ENCODE results near the gene SLC47A2.

Gene SLC47A2

GRCh38 chr17:19726631-19727376 is 10.4 kb upstream of the SLC47A2 start:
- DNase-seq: no peak

DNA sequence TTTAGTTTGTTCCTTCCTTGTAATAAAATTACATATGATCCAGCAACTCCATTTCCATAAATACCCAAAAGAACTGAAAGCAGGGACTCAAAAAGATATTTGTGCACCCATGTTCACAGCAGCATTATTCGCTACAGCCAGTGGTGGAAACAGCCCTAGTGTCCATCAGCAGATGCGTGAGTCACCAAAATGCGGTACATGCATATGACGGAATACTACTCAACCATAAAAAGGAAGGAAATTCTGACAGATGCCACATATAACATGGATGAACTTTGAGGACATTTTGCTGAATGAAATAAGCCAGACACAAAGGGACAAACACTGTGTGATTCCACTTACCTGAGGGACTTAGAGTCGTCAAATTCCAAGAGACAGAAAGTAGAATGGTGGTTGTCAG is 9.1 kb upstream of the SLC47A2 start:
- no peak for DNase-seq

GRCh38 chr17:19724501-19725420 is 8.4 kb upstream of the SLC47A2 start:
- DNase-seq: no peak

DNA sequence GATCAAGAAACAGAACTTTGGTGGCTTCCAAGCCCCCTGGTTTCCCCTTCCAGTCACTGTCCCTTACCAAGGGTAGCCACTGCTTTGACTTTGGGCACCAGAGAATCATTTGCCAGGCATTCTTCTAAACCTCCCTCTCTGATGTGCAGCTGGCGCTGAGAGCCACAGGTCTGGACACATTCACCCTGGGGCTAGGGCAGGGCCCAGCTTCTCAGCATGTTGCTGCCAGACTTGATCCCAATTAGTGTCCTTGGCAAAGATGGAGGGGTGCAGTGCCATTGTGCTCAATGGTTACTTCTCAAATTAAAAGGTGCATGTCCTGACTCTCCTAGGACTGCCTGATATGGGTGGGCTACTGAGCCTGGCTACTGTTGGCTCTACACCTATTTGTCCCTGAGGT is 7.6 kb upstream of the SLC47A2 start:
- no peak for DNase-seq

GRCh38 chr17:19720631-19721426 is 4.4 kb upstream of the SLC47A2 start:
- no peak for DNase-seq

DNA sequence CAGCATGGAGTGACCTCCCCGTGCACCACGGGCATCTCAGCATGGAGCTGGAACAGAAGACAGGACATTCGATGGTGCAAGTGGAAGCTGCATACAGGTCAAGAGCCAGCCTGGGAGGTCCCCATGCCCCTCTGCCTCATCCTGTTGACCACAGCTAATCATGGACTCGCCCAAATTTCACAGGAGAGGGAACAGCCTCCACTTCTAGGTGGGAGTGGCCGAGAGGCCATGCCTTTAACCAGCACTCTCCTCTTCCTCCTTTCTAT is 3.8 kb upstream of the SLC47A2 start:
- DNase-seq: no peak

DNA sequence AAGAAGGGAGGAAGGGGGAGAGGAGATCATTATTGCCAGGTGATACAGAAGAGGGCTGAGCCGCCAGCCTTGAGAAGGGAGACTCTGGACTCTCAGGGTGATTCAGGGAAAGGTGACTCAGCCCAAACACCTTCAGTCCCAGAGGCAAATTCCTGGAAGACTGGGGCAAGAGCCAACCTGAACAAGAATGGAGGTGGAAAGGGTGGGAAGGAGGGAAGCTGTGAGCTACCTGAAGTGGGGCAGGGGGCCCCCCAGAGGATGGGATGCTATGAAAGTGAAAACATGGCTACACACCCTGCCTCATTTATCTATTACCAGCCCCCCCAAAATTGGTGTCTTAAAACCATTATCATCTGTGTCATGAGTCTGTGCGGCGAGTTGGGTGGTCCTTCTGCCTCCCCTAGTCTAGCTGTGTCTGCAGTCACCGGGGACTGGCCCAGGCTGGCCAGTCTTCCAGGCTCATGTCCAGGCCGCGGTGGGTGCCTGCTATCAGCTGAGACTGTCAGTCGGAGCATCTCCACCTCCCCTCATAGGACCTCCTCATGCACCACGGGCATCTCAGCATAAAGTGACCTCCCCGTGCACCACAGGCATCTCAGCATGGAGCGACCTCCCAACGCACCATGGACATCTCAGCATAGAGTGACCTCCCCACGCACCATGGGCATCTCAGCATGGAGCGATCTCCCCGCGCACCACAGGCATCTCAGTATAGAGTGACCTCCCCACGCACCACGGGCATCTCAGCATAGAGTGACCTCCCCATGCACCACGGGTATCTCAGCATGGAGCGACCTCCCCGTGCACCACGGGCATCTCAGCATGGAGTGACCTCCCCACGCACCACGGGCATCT is 3.2 kb upstream of the SLC47A2 start:
- no peak for DNase-seq

- peak; percentile 14 for DNase-seq
These were observed 2.4 kb upstream of the SLC47A2 start for GRCh38 chr17:19718613-19719354.

- no peak for DNase-seq
These were observed 1.7 kb upstream of the SLC47A2 start for GRCh38 chr17:19718041-19718612.

DNA sequence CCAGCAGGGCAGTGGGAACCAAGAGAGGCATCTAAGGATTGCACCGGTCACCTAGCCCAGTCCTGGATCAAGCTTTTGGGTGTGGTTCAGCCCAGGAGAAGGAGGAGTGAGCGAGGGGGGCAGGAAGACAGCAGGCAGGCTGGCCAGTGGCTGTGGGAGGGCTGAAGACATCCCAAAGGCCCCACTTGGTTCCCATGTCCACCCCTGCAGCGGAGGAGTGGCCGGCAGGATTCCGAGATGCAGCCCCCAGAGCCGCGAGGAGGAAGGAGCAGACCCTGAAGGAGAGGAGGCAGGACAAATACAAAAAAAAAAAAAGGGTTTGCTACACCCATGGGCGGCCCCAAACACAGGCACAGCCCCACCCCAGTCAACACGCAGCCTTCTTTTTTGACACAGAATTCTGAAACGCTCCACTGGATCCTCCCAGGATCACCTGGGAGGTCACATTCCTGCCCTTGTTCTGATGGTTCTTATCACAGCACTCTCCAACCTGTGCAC is 1.1 kb upstream of the SLC47A2 start:
- no peak for DNase-seq

- no peak for DNase-seq
These were observed 612 bp upstream of the SLC47A2 start for GRCh38 chr17:19717031-19717360.

- DNase-seq: no peak
These were observed 1.6 kb downstream of the SLC47A2 start for GRCh38 chr17:19714542-19715411.

DNA sequence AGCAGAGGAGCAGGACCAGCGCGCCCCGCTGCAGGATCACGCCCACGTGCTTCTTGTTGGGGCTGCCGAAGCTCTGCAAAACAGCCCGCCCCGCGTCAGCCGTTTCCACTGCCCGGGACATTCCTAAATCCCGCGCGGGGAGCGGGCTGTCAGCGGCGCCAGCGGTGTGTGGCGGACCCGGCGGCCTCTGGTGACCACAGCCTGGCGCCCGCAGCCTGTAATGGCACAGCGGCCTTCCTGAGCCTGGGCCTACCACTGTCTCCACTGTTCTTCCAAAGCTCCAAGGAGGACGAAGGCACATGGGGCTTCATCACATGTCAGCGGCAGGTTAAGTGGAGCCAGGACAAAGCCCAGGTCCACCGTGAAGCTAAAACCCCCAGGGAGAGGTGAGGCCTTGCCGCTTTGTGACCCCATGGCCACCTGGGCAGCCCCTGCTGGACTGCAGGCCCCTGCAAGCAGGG is 2.5 kb downstream of the SLC47A2 start:
- no peak for DNase-seq

DNA sequence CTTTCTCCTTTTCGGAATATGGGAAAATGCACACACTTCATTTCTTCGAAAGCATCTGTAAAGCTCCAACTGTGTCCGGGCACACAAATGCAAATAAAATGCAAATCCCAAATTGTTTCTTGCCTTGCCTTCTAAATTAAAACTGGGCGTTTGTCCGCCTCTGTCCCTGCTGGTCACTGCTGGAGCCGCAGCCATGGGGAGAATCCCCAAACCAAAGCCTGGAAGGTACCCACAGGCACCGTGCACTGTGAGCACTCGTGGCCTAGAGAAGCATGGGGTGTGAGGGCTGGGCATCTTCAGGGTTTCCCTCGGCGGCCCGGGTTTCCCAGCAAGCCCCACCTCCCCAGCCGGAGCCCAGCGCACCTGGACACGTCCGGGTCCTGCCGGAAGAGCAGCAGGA is 2.9 kb downstream of the SLC47A2 start:
- DNase-seq: no peak

- DNase-seq: no peak
These were observed 3.9 kb downstream of the SLC47A2 start for GRCh38 chr17:19712436-19713004.

DNA sequence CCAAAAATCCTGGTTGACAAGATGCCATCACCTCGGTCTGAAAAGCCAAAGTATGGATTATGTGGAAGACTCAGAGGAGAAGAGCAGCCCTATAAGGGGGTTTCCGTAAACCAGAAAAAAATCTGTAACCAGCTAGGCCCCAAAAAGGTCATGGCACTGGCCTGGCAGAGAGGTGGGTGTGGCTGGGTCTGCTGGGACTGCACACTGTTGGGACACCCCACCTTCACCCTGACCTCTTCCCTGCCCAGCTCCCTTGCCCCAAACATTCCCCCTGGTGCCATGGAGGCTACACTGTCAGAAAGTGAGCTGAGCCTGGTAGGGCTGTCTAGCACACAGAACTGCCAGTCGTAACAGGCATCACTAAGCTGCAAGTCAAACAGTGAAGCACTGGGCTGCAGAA is 6.5 kb downstream of the SLC47A2 start:
- DNase-seq: no peak

DNA sequence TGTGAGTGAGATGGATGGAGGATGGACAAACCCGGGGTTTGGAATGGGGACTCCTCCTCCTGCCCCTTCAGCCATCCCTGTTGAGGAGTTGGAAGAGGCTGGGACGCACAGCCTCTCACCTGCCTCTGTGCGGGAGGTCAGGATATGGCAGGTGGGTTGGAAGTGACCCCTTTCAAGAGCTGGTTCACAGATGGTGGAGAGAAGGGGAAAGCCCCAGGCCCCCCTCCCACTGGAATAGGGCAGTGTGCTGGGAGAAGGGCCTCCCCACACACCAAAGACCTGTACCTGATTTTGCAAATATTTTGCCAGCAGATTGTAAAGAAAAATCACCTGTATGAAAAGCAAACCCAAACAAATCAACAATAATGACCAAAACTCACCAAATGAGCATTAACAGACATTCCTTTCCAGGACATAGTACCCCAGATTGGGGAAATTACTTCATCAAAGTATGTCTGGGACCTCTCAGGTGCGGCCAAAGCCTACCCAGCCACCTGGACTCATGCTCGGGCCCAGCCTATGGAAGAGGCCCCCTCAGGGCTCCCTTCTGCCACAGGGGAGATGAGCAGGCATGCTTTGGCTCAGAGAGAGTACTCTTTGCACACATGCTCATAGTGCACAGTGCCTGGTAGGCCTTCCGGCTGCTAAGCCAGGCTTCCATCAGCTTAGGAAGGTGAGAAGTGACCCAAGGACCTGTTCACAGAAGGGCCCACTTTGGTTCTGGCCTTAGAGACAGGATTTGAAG is 7.8 kb downstream of the SLC47A2 start:
- DNase-seq: no peak

- DNase-seq: no peak
These were observed 8.6 kb downstream of the SLC47A2 start for GRCh38 chr17:19707728-19708221.

Measured in OCI-M1 (cell line).